HepG2 (cell line): Measurements from ENCODE around the gene PSMA7. TPM values are rescaled to one million over a fixed set of nuclear protein-coding genes. Genes with fewer than 3 reads are reported as not detected.

ENCODE experiments used
- EP300 ChIP-seq, 3 experiments: sonication (generic) in 1 of 3; formaldehyde crosslinking in 1 of 3; IDR thresholded peaks; 2 replicates each; pipeline versions ENCODE4 v1.5.1 to v1.6.1; 2011 to 2020; ENCODE audit warnings: low read depth in 2 of 3, low read length in 2 of 3, borderline replicate concordance in 1 of 3, improper control_type of control experiment in 1 of 3, mild to moderate bottlenecking in 1 of 3, missing genetic modification reagents in 1 of 3, moderate library complexity in 1 of 3
- GATAD2A ChIP-seq: IDR thresholded peaks from 2 replicates; pipeline ENCODE4 v1.6.1; 2016
- HIVEP1 ChIP-seq: sonication (generic); formaldehyde crosslinking; IDR thresholded peaks from 2 replicates; pipeline ENCODE4 v1.4.0; 2020; ENCODE audit warnings: mild to moderate bottlenecking, missing genetic modification reagents
- IRF2 ChIP-seq: IDR thresholded peaks from 2 replicates; pipeline ENCODE4 v1.6.1; 2018; ENCODE audit warnings: missing genetic modification reagents, missing compliant biosample characterization
- MAFG ChIP-seq: sonication (generic); formaldehyde crosslinking; IDR thresholded peaks from 2 replicates; pipeline ENCODE4 v1.5.1; 2020; ENCODE audit warnings: mild to moderate bottlenecking, missing genetic modification reagents
- MIER2 ChIP-seq: IDR thresholded peaks from 2 replicates; pipeline ENCODE4 v1.6.1; 2016; ENCODE audit warnings: missing biosample characterization, missing genetic modification reagents
- NFKB2 ChIP-seq: sonication (generic); formaldehyde crosslinking; IDR thresholded peaks from 2 replicates; pipeline ENCODE4 v1.4.0; 2020; ENCODE audit warnings: missing genetic modification reagents, borderline replicate concordance
- SAP130 ChIP-seq: IDR thresholded peaks from 2 replicates; pipeline ENCODE4 v1.6.1; 2016; ENCODE audit warnings: low read depth
- SMAD9 ChIP-seq: sonication (generic); formaldehyde crosslinking; IDR thresholded peaks from 2 replicates; pipeline ENCODE4 v1.5.1; 2020; ENCODE audit warnings: mild to moderate bottlenecking, missing genetic modification reagents
- ZNF772 ChIP-seq: sonication (generic); formaldehyde crosslinking; IDR thresholded peaks from 2 replicates; pipeline ENCODE4 v1.5.0; 2020; ENCODE audit warnings: mild to moderate bottlenecking, missing genetic modification reagents
- ZNF788 ChIP-seq: sonication (generic); formaldehyde crosslinking; IDR thresholded peaks from 2 replicates; pipeline ENCODE4 v1.5.0; 2020; ENCODE audit warnings: mild to moderate bottlenecking, missing genetic modification reagents, borderline replicate concordance
- polyA plus RNA-seq, 8 experiments: library from polyadenylated mRNA; depleted of rRNA in 3 of 8; stranded (reverse) in 7 of 8; unstranded in 1 of 8; fragments of >200 nt; fragmentation: Illumina TruSeq in 4 of 8; extraction: Trizol in 4 of 8; gene quantifications; 2 replicates each; pipeline versions ENCODE4 v1.2.1 to v1.2.3, GENCODE V29; 2011 to 2016; ENCODE audit warnings: low read depth in 4 of 8, missing spikeins in 1 of 8, mixed read lengths in 1 of 8; ENCODE audit not compliant: insufficient read depth in 1 of 8
- total RNA-seq, 5 experiments: library from RNA; depleted of rRNA; stranded (reverse); fragments of >200 nt; fragmentation: Illumina TruSeq; extraction: Trizol; gene quantifications; 2 replicates each; pipeline ENCODE4 v1.2.3, GENCODE V29; 2016; ENCODE audit warnings: low read depth in 1 of 5
- TF ChIP-seq, protein P1 (sequence below): sonication (generic); formaldehyde crosslinking; conservative IDR thresholded peaks from 2 replicates; pipeline ENCODE4 v1.8.1; 2023; ENCODE audit warnings: missing genetic modification reagents
- TF ChIP-seq, protein P2 (sequence below): sonication (generic); formaldehyde crosslinking; IDR thresholded peaks from 2 replicates; pipeline ENCODE4 v1.5.0; 2020; ENCODE audit warnings: mild to moderate bottlenecking, missing genetic modification reagents
- TF ChIP-seq, protein P3 (sequence below): sonication (generic); formaldehyde crosslinking; IDR thresholded peaks from 2 replicates; pipeline ENCODE4 v1.9.0; 2022; ENCODE audit warnings: missing genetic modification reagents, mild to moderate bottlenecking, borderline replicate concordance
- TF ChIP-seq, protein P4 (sequence below): sonication (generic); formaldehyde crosslinking; IDR thresholded peaks from one replicate; pipeline ENCODE4 v1.5.1; 2020; ENCODE audit warnings: mild to moderate bottlenecking, missing genetic modification reagents; ENCODE audit errors: not compliant biosample characterization

The PSMA7 gene
- total and polyA plus RNA-seq, 2 of the 13 experiments (the other 11 are each of a cell fraction or from before 2014, with no cell fraction given) = 531 to 631 TPM

DNA sequence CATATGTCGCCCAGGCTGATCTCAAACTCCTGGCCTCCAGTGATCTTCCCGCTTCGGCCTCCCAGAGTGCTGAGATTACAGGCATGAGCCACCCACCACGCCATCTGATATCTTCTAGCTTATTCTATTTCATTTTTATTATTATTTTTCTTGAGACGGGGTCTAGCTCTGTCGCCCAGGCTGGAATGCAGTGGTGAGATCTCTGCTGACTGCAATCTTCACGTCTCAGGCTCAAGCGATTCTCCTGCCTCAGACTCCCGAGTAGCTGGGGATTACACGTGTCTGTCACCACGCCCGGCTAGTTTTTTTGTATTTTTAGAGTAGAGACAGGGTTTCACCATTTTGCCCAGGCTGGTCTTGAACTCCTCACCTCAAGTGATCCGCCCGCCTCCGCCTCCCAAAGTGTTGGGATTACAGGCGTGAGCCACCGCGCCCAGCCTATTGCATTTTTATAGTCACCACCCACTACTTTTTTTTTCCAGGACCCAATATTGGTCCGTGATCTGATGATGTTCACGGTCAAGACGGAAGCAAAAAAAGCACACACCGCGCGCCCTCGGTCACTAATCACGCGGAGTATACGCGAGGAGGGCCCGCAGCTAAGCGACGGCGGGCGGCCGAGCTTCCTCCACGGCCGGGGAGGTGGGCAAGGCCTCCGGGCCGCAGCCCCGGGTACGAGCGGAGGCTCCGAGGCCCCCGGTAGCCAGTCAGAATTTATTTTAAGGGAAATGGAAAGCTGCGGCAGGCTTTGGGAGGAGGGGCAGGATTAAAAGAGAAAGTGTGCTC, 22.0 kb downstream of the PSMA7 start (continued):
- TF ChIP-seq SAP130 (CRISPR knock-in tag) = no peak
- TF ChIP-seq, protein P1, sequence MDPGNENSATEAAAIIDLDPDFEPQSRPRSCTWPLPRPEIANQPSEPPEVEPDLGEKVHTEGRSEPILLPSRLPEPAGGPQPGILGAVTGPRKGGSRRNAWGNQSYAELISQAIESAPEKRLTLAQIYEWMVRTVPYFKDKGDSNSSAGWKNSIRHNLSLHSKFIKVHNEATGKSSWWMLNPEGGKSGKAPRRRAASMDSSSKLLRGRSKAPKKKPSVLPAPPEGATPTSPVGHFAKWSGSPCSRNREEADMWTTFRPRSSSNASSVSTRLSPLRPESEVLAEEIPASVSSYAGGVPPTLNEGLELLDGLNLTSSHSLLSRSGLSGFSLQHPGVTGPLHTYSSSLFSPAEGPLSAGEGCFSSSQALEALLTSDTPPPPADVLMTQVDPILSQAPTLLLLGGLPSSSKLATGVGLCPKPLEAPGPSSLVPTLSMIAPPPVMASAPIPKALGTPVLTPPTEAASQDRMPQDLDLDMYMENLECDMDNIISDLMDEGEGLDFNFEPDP (CRISPR knock-in tag) = no peak
- TF ChIP-seq, protein P2, sequence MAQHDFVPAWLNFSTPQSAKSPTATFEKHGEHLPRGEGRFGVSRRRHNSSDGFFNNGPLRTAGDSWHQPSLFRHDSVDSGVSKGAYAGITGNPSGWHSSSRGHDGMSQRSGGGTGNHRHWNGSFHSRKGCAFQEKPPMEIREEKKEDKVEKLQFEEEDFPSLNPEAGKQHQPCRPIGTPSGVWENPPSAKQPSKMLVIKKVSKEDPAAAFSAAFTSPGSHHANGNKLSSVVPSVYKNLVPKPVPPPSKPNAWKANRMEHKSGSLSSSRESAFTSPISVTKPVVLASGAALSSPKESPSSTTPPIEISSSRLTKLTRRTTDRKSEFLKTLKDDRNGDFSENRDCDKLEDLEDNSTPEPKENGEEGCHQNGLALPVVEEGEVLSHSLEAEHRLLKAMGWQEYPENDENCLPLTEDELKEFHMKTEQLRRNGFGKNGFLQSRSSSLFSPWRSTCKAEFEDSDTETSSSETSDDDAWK = no peak
- TF ChIP-seq MAFG = no peak
- peak; percentile 64; the same call in 1 of the 2 replicates for TF ChIP-seq HIVEP1
- TF ChIP-seq SMAD9 (CRISPR knock-in tag) = peak; percentile 93; the same call in 1 of the 2 replicates
- 0 out of 2 replicates have a peak, but pooled peaks have one; percentile 6 for TF ChIP-seq MIER2 (CRISPR knock-in tag)
- TF ChIP-seq, protein P3, sequence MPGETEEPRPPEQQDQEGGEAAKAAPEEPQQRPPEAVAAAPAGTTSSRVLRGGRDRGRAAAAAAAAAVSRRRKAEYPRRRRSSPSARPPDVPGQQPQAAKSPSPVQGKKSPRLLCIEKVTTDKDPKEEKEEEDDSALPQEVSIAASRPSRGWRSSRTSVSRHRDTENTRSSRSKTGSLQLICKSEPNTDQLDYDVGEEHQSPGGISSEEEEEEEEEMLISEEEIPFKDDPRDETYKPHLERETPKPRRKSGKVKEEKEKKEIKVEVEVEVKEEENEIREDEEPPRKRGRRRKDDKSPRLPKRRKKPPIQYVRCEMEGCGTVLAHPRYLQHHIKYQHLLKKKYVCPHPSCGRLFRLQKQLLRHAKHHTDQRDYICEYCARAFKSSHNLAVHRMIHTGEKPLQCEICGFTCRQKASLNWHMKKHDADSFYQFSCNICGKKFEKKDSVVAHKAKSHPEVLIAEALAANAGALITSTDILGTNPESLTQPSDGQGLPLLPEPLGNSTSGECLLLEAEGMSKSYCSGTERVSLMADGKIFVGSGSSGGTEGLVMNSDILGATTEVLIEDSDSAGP (CRISPR knock-in tag) = peak; percentile 84; the same call in 1 of the 2 replicates
- peak; percentile 82; the same call in 1 of the 2 replicates for TF ChIP-seq NFKB2 (CRISPR knock-in tag)
- TF ChIP-seq, protein P4, sequence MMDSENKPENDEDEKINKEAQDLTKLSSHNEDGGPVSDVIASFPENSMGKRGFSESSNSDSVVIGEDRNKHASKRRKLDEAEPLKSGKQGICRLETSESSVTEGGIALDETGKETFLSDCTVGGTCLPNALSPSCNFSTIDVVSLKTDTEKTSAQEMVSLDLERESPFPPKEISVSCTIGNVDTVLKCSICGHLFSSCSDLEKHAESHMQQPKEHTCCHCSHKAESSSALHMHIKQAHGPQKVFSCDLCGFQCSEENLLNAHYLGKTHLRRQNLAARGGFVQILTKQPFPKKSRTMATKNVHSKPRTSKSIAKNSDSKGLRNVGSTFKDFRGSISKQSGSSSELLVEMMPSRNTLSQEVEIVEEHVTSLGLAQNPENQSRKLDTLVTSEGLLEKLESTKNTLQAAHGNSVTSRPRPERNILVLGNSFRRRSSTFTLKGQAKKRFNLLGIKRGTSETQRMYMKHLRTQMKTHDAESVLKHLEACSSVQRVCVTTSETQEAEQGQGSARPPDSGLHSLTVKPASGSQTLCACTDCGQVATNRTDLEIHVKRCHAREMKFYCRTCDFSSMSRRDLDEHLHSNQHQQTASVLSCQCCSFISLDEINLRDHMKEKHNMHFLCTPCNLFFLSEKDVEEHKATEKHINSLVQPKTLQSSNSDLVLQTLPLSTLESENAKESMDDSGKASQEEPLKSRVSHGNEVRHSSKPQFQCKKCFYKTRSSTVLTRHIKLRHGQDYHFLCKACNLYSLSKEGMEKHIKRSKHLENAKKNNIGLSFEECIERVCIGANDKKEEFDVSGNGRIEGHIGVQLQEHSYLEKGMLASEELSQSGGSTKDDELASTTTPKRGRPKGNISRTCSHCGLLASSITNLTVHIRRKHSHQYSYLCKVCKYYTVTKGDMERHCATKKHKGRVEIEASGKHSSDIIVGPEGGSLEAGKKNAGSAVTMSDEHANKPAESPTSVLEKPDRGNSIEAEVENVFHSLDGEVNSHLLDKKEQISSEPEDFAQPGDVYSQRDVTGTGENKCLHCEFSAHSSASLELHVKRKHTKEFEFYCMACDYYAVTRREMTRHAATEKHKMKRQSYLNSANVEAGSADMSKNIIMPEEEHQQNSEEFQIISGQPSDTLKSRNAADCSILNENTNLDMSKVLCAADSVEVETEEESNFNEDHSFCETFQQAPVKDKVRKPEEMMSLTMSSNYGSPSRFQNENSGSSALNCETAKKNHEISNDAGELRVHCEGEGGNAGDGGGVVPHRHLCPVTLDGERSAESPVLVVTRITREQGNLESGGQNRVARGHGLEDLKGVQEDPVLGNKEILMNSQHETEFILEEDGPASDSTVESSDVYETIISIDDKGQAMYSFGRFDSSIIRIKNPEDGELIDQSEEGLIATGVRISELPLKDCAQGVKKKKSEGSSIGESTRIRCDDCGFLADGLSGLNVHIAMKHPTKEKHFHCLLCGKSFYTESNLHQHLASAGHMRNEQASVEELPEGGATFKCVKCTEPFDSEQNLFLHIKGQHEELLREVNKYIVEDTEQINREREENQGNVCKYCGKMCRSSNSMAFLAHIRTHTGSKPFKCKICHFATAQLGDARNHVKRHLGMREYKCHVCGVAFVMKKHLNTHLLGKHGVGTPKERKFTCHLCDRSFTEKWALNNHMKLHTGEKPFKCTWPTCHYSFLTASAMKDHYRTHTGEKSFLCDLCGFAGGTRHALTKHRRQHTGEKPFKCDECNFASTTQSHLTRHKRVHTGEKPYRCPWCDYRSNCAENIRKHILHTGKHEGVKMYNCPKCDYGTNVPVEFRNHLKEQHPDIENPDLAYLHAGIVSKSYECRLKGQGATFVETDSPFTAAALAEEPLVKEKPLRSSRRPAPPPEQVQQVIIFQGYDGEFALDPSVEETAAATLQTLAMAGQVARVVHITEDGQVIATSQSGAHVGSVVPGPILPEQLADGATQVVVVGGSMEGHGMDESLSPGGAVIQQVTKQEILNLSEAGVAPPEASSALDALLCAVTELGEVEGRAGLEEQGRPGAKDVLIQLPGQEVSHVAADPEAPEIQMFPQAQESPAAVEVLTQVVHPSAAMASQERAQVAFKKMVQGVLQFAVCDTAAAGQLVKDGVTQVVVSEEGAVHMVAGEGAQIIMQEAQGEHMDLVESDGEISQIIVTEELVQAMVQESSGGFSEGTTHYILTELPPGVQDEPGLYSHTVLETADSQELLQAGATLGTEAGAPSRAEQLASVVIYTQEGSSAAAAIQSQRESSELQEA = peak; percentile 19
- TF ChIP-seq IRF2 (CRISPR knock-in tag) = peak; percentile 61; the same call in 1 of the 2 replicates
- TF ChIP-seq GATAD2A (CRISPR knock-in tag) = no peak
- TF ChIP-seq ZNF772 (CRISPR knock-in tag) = peak; percentile 80; the same call in 1 of the 2 replicates
- TF ChIP-seq ZNF788 = peak; percentile 56; the same call in 1 of the 2 replicates
- TF ChIP-seq EP300 (IDR thresholded peaks at IDR 0.05; ENCODE audit: low read depth in 2 of 2, low read length in 2 of 2) = no peak
- peak; percentile 10; the same call in 1 of the 2 replicates for TF ChIP-seq EP300 (CRISPR knock-in tag; IDR thresholded peaks at IDR 0.05; ENCODE audit: borderline replicate concordance)
